HepG2 (cell line): ENCODE data around the gene TMCO4.

Experiments used
- CTCF ChIP-seq: sonication (generic); formaldehyde crosslinking; IDR thresholded peaks from 2 replicates; pipeline ENCODE4 v1.5.0; 2020; ENCODE audit warnings: mild to moderate bottlenecking, missing genetic modification reagents, moderate library complexity
- MAFF ChIP-seq: IDR thresholded peaks from 2 replicates; pipeline ENCODE4 v1.6.1; 2011; ENCODE audit warnings: low read depth, low read length, improper control_type of control experiment
- REST ChIP-seq, 2 experiments: IDR thresholded peaks; 2 replicates each; pipeline ENCODE4 v1.6.1; 2011 to 2012; ENCODE audit warnings: low read length in 2 of 2, borderline replicate concordance in 1 of 2, low read depth in 1 of 2, mild to moderate bottlenecking in 1 of 2, moderate library complexity in 1 of 2
- SETDB1 ChIP-seq: sonication (generic); formaldehyde crosslinking; IDR thresholded peaks from 2 replicates; pipeline ENCODE4 v1.5.1; 2020; ENCODE audit warnings: missing genetic modification reagents, mild to moderate bottlenecking, borderline replicate concordance
- ZEB1 ChIP-seq: IDR thresholded peaks from 2 replicates; pipeline ENCODE4 v1.6.1; 2012; ENCODE audit warnings: mild to moderate bottlenecking, low read depth, inconsistent platforms; ENCODE audit not compliant: insufficient replicate concordance
- ZNF333 ChIP-seq: sonication (generic); formaldehyde crosslinking; IDR thresholded peaks from 2 replicates; pipeline ENCODE4 v1.4.0; 2020; ENCODE audit warnings: mild to moderate bottlenecking, missing genetic modification reagents, borderline replicate concordance
- ZNF563 ChIP-seq: sonication (generic); formaldehyde crosslinking; IDR thresholded peaks from 2 replicates; pipeline ENCODE4 v1.8.0; 2022; ENCODE audit warnings: mild to moderate bottlenecking, moderate library complexity, missing genetic modification reagents
- TF ChIP-seq, protein P1 (sequence below): sonication (generic); formaldehyde crosslinking; IDR thresholded peaks from 2 replicates; pipeline ENCODE4 v1.5.1; 2020; ENCODE audit warnings: mild to moderate bottlenecking, missing genetic modification reagents, moderate library complexity

- TF ChIP-seq REST (IDR thresholded peaks at IDR 0.05; ENCODE audit: borderline replicate concordance in 1 of 2, low read depth in 1 of 2, low read length in 2 of 2) (no peak), CTCF (CRISPR knock-in tag) (no peak), ZEB1 (no peak), SETDB1 (CRISPR knock-in tag) (no peak), ZNF563 (CRISPR knock-in tag) (no peak), MAFF (no peak), ZNF333 (CRISPR knock-in tag) (no peak)
- TF ChIP-seq, protein P1, sequence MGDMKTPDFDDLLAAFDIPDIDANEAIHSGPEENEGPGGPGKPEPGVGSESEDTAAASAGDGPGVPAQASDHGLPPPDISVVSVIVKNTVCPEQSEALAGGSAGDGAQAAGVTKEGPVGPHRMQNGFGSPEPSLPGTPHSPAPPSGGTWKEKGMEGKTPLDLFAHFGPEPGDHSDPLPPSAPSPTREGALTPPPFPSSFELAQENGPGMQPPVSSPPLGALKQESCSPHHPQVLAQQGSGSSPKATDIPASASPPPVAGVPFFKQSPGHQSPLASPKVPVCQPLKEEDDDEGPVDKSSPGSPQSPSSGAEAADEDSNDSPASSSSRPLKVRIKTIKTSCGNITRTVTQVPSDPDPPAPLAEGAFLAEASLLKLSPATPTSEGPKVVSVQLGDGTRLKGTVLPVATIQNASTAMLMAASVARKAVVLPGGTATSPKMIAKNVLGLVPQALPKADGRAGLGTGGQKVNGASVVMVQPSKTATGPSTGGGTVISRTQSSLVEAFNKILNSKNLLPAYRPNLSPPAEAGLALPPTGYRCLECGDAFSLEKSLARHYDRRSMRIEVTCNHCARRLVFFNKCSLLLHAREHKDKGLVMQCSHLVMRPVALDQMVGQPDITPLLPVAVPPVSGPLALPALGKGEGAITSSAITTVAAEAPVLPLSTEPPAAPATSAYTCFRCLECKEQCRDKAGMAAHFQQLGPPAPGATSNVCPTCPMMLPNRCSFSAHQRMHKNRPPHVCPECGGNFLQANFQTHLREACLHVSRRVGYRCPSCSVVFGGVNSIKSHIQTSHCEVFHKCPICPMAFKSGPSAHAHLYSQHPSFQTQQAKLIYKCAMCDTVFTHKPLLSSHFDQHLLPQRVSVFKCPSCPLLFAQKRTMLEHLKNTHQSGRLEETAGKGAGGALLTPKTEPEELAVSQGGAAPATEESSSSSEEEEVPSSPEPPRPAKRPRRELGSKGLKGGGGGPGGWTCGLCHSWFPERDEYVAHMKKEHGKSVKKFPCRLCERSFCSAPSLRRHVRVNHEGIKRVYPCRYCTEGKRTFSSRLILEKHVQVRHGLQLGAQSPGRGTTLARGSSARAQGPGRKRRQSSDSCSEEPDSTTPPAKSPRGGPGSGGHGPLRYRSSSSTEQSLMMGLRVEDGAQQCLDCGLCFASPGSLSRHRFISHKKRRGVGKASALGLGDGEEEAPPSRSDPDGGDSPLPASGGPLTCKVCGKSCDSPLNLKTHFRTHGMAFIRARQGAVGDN (CRISPR knock-in tag): no peak
Observed at GRCh38 chr1:19657511-19657910, 142.2 kb downstream of the TMCO4 start.
